ENCODE data around the gene ZCCHC14.

The ZCCHC14 gene

GRCh38 chr16:87423429-87423828 lies 69.4 kb downstream of the ZCCHC14 start:
- DNase-seq, result no peak

- DNase-seq, result no peak
Measured at GRCh38 chr16:87422106-87422505, 70.7 kb downstream of the ZCCHC14 start.

GRCh38 chr16:87421003-87421912 lies 71.6 kb downstream of the ZCCHC14 start:
- no peak for DNase-seq

- no peak for DNase-seq
Measured at GRCh38 chr16:87420026-87421002, 72.5 kb downstream of the ZCCHC14 start.

GRCh38 chr16:87418644-87419043 lies 74.2 kb downstream of the ZCCHC14 start:
- no peak for DNase-seq

- DNase-seq, result no peak
Measured at GRCh38 chr16:87418216-87418615, 74.6 kb downstream of the ZCCHC14 start.

- DNase-seq, result no peak
Measured at GRCh38 chr16:87417528-87417910, 75.3 kb downstream of the ZCCHC14 start.

- DNase-seq, result no peak
Measured at GRCh38 chr16:87416826-87417527, 75.8 kb downstream of the ZCCHC14 start.

- no peak for DNase-seq
Measured at GRCh38 chr16:87415441-87415840, 77.4 kb downstream of the ZCCHC14 start.

GRCh38 chr16:87414251-87414680 lies 78.6 kb downstream of the ZCCHC14 start:
- DNase-seq, result no peak

GRCh38 chr16:87412996-87413421 lies 79.8 kb downstream of the ZCCHC14 start:
- no peak for DNase-seq

GRCh38 chr16:87412371-87412995 lies 80.3 kb downstream of the ZCCHC14 start:
- DNase-seq, result no peak

- DNase-seq, result no peak
Measured at GRCh38 chr16:87411375-87412271, 81.2 kb downstream of the ZCCHC14 start.

GRCh38 chr16:87410968-87411367 lies 81.9 kb downstream of the ZCCHC14 start:
- DNase-seq, result no peak

GRCh38 chr16:87410530-87410929 lies 82.3 kb downstream of the ZCCHC14 start:
- DNase-seq, result no peak

GRCh38 chr16:87409781-87410180 lies 83.0 kb downstream of the ZCCHC14 start:
- no peak for DNase-seq

GRCh38 chr16:87409153-87409552 lies 83.7 kb downstream of the ZCCHC14 start:
- no peak for DNase-seq

- DNase-seq, result no peak
Measured at GRCh38 chr16:87407511-87408112, 85.2 kb downstream of the ZCCHC14 start.

GRCh38 chr16:87406495-87407088 lies 86.2 kb downstream of the ZCCHC14 start:
- no peak for DNase-seq

Measured in NCI-H1417 treated with DMSO at 0.1 percent for 48 hours (cell line).